Activated CD4-positive, alpha-beta T cell treated with anti-CD3 and anti-CD28 coated beads, Interleukin-2, amount 10 ng/mL, durations not matched to agents 24 days and 14 days (primary cell): Measurements from ENCODE around the gene RARS1. TPM values are rescaled to one million over a fixed set of nuclear protein-coding genes. Genes with fewer than 3 reads are reported as not detected.
A peak's percentile ranks its signal among the peaks of the same experiment; 100 is the strongest.

ENCODE experiments used
- DNase-seq: peaks from one replicate; pipeline ENCODE4 v3.0.0; 2022
- H3K27ac Mint-ChIP-seq: one replicate; pipeline ENCODE4 v1.8.0; 2022; ENCODE audit warnings: mild to moderate bottlenecking, mixed read lengths
- H3K27me3 Mint-ChIP-seq: one replicate; pipeline ENCODE4 v1.8.0; 2022; ENCODE audit warnings: mixed read lengths
- H3K36me3 Mint-ChIP-seq: one replicate; pipeline ENCODE4 v1.8.0; 2022; ENCODE audit warnings: low read depth, mild to moderate bottlenecking, mixed read lengths
- H3K4me1 Mint-ChIP-seq: one replicate; pipeline ENCODE4 v1.8.0; 2021; ENCODE audit warnings: mixed read lengths
- H3K4me3 Mint-ChIP-seq: one replicate; pipeline ENCODE4 v1.8.0; 2022; ENCODE audit warnings: mild to moderate bottlenecking, moderate library complexity, mixed read lengths
- H3K9me3 Mint-ChIP-seq: one replicate; pipeline ENCODE4 v1.8.0; 2021; ENCODE audit warnings: mixed read lengths
- intact Hi-C: fragments of 100-400 bp; cut with micrococcal nuclease; formaldehyde crosslinking; loops from one replicate; pipeline ENCODE4 v1.15.1; 2023
- total RNA-seq: library from RNA; stranded (reverse); gene quantifications from 2 replicates; pipeline ENCODE4 v1.2.3, GENCODE V29; 2022

Gene RARS1
- 140 and 143 TPM in 2 replicates for total RNA-seq

DNA sequence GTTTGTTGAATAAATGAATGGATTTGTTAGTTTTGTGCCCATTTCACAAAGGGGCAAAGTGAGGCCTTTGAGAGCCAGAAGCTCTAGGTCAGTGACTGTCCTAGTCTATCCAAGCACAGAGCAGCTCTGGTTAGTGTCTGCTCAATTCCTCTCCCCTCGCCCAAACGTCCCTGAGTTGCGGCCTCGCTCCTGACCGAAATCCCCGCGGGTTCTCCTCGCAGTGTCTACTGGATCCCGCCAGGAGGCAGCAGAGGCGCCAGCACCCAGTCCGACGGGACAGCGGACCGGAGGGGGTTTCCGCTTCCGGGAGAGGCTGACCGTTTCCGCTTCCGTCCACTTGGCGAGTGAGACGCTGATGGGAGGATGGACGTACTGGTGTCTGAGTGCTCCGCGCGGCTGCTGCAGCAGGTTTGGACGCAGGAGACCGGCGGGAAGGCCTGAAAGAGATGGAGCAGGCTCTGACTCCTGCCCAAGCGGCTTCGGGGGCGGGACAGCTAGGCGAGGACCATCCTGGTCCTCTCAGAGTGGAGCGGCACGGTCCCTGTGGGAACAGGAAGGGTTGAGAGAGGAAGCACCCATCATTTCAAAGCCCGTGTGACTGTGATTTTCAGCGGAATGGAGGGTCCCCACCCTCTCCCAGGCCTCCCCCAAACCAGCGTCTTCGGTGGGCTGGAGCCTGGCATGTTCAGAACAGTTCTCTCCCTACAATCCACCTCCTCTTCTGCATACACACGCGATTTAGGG is at the start of gene RARS1:
Gene RARS1, plus strand, starts transcription at position 336 of the 744 bp plus-strand sequence. Its CDS starts 28 bp downstream, at position 364.
- Mint-ChIP-seq H3K27ac (peak within 1 kb of the TSS; percentile 93), H3K36me3 (peaks cover 32% of the 10 kb centered on the region), H3K4me1 (peaks cover 26% of the 10 kb centered on the region), H3K4me3 (peak within 1 kb of the TSS; percentile 95), H3K9me3 (no peaks in the 10 kb centered on the region), H3K27me3 (no peaks in the 10 kb centered on the region)
- intact Hi-C loops = loop anchor here (1.0 to 5.0 kb wide), 4 partner anchors 74 to 1096 kb away; partner anchors contain the start of genes PANK3 and SPDL1
- DNase-seq = peak; percentile 97

DNA sequence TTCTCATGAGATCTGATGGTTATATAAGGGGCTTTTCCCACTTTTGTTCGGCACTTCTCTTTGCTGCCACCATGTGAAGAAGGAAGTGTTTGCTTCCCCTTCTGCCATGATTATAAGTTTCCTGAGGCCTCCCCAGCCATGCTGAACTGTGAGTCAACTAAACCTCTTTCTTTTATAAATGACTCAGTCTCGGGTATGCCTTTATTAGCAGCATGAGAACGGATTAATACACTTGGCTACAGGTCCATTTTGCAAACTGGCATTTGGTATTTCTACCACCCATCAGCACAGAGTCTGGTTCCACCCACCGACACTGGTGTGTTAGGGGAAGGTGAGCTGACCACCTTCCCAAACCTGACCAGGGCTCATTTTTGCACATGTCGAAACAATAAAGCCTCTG is 47.9 kb upstream of the RARS1 start:
- Mint-ChIP-seq H3K4me3 (no peak overlapping the region), H3K27me3 (peaks cover 3% of the 10 kb centered on the region), H3K27ac (no peak overlapping the region), H3K9me3 (no peaks in the 10 kb centered on the region), H3K4me1 (no peaks in the 10 kb centered on the region), H3K36me3 (no peaks in the 10 kb centered on the region)
- intact Hi-C loops = no loop called here
- no peak for DNase-seq

DNA sequence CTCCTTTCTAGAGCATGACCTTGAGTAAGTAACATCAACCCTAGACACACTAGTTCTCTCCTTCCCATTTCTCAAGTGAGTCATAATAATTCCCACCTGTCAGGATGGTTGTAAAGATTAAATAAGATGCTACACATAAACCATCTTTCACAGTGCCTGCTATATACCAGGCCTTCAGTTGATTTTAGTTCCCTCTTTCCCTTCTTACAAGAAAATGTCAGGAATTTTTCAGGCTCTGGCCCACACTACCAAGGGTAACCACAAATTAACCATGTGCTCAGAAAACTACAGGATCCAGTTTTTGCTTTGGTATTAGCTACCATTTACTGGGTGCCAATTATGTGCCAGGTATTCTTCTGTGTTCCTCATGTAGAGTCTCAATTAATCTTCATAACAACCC is 42.7 kb upstream of the RARS1 start:
- intact Hi-C loops = no loop called here
- Mint-ChIP-seq H3K4me1 (no peaks in the 10 kb centered on the region), H3K9me3 (no peaks in the 10 kb centered on the region), H3K4me3 (no peak overlapping the region), H3K36me3 (no peaks in the 10 kb centered on the region), H3K27me3 (peaks cover 6% of the 10 kb centered on the region), H3K27ac (no peak overlapping the region)
- DNase-seq = no peak

DNA sequence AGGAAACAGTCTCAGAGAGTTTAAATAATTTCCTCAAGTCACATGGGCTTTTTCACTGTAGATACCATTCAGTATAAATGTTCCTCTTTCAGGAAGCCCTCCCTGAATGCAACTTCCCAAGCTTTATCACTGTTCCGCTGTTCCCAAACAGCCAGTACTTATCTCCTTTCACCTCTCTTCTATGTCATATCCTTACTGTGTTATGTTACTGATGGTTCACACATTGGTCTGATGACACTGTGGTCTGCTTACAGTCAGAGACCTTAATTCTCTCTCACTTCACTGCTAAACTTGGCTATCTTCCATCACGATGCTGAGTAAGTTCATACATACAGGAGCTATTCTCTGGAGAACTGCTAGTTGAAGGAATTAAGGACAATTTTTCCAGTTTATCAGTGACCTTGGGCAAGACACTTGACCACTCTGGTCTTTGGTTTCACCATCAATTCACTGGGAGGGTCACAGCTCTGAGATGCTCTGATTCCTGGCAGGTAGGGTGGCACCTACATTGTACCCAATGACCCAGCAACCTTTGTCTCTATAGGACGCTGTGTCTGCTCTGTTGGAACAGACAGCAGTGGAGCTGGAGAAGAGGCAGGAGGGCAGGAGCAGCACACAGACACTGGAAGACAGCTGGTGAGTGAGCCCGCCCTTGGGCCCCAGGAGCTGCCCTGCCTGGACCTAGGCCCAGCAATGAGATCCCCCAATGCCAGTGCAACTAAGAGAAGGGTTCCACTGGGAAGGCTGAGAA is 42.1 kb upstream of the RARS1 start:
- DNase-seq = no peak
- intact Hi-C loops = no loop called here
- Mint-ChIP-seq H3K4me1 (no peaks in the 10 kb centered on the region), H3K27ac (no peak overlapping the region), H3K4me3 (no peak overlapping the region), H3K27me3 (peaks cover 6% of the 10 kb centered on the region), H3K9me3 (no peaks in the 10 kb centered on the region), H3K36me3 (no peaks in the 10 kb centered on the region)

DNA sequence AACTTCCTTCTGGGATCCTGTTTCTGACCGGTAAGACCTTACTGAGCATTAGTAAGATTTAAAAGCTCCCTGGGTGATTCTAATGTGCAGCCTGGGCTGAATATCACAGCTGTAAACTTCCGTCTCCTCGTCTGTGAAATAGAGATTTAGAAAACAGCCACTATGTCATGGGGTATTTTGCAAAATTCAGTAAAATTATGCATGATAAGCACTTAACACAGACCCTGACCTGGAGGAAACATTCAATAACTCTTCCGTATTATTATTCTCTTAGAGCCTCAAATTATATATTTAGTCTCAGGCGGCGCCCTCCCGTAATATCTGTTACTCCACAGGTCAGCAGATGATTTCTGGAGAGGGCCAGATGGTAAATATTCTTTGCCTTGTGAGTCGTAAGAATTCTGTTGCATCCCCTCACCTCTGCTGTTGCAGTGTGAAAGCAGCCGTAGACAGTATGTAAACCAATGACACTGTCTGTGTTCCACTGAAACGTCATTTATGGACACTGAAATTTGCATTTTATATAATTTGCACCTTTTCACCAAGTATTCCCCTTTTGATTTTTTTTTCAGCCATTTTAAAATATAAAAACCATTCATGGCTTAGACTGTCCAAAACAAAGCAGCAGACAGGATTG is 39.2 kb upstream of the RARS1 start:
- Mint-ChIP-seq H3K4me1 (no peaks in the 10 kb centered on the region), H3K27me3 (peaks cover 6% of the 10 kb centered on the region), H3K4me3 (no peak overlapping the region), H3K36me3 (no peaks in the 10 kb centered on the region), H3K9me3 (no peaks in the 10 kb centered on the region), H3K27ac (no peak overlapping the region)
- intact Hi-C loops = no loop called here
- no peak for DNase-seq

DNA sequence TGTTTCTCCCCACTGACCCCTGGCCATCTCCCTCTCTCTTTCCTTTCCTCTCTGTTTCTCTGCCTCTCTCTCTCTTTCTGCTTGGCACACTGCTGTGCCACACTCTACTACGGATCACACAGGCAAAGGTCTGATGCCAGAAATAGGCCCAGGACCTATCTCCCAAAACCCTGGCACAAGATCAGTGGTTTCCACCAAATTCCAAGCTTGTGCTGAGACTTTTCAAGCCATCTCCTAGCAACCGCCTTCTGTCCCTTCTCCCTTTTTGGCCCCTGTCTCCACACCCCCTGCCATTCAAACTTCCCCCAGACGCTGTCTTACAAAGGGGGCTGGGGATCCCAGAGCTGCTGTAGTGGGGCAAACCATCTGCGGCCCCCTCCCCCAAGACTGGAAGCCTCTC is 38.5 kb upstream of the RARS1 start:
- no peaks in the 10 kb centered on the region for H3K9me3 Mint-ChIP-seq
- no peak overlapping the region for H3K27ac Mint-ChIP-seq
- intact Hi-C loops = no loop called here
- no peaks in the 10 kb centered on the region for H3K36me3 Mint-ChIP-seq
- no peak overlapping the region for H3K4me3 Mint-ChIP-seq
- no peak for DNase-seq
- H3K27me3 Mint-ChIP-seq = peaks cover 8% of the 10 kb centered on the region
- no peaks in the 10 kb centered on the region for H3K4me1 Mint-ChIP-seq

DNA sequence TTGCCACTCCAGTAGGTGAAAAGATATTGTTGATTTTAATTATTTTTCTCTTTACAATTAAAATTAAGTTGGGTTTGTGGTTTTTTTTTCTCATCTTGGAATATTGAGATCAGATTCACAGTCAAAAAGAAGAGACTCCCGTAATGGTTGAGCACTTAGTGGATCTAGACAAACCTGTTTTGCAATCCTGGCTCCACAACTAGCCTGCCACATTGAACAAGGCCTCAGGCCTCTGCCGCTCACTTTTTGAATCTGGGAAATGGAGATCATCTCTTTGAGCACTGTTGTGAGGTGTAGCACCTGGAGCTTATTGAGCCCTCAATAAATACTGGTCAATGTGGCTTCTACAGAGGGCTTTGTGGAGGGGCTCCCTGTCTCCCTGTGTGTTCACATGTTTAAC is 37.1 kb upstream of the RARS1 start:
- Mint-ChIP-seq H3K27ac (no peak overlapping the region), H3K36me3 (no peaks in the 10 kb centered on the region), H3K9me3 (no peaks in the 10 kb centered on the region), H3K4me3 (no peak overlapping the region), H3K27me3 (peaks cover 8% of the 10 kb centered on the region), H3K4me1 (no peaks in the 10 kb centered on the region)
- intact Hi-C loops = no loop called here
- no peak for DNase-seq

DNA sequence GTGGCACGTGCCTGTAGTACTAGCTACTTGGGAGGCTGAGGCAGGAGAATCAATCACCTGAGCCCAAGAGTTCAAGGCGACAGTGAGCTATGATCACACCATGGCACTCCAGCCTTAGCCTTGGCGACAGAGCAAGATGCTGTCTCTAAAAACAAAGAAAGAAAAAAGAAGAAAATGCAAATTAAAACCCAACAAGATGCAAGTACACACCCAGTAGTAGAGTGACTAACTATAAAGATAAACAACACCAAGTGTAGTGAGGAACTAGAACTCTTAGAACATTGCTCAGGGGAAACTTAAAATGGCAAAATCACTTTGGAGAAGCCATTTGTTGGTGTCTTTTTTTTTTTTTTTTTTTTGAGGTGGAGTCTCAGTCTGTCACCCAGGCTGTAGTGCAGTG is 34.7 kb upstream of the RARS1 start:
- H3K9me3 Mint-ChIP-seq = no peaks in the 10 kb centered on the region
- H3K27ac Mint-ChIP-seq = no peak overlapping the region
- intact Hi-C loops = no loop called here
- no peaks in the 10 kb centered on the region for H3K36me3 Mint-ChIP-seq
- no peak overlapping the region for H3K4me3 Mint-ChIP-seq
- no peaks in the 10 kb centered on the region for H3K4me1 Mint-ChIP-seq
- peaks cover 6% of the 10 kb centered on the region for H3K27me3 Mint-ChIP-seq
- no peak for DNase-seq

DNA sequence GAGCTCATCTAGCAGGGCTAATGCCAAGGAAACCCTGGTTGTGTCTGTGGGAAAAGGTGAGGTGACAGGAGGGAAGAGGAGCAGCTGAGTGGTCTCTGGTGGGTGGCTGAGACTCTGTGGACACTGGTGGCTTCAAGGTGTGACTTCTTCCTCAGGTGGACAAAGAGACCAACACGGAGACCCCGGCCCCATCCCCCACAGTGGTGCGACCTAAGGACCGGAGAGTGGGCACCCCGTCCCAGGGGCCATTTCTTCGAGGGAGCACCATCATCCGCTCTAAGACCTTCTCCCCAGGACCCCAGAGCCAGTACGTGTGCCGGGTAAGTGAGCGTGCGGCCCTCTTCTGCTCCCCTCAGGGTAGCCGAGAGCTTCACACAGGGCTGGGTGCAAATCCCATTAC is 31.1 kb upstream of the RARS1 start:
- intact Hi-C loops = no loop called here

DNA sequence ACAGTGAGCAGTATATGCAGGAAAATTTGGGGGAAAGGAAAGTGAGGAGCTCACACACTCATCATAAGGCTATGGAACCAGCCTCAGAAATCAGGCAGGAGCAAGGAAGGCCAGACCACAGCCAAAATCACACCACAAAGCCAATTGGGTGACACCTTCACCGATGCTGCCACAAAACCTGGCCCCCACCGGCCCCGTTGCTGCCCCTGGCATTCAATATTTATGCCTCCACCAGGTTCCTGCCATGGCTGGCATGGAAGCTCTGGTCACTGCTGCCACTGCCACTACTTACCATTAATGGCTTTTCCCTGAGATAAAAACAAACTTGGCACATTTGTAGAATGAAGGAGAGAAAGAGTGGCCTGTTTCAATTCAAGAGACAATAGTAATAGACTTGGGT is 28.7 kb upstream of the RARS1 start:
- H3K9me3 Mint-ChIP-seq = no peaks in the 10 kb centered on the region
- DNase-seq = no peak
- H3K4me1 Mint-ChIP-seq = no peaks in the 10 kb centered on the region
- H3K27ac Mint-ChIP-seq = no peak overlapping the region
- H3K4me3 Mint-ChIP-seq = no peak overlapping the region
- H3K27me3 Mint-ChIP-seq = peaks cover 1% of the 10 kb centered on the region
- H3K36me3 Mint-ChIP-seq = no peaks in the 10 kb centered on the region
- intact Hi-C loops = no loop called here

More for the DNA sequence above, 31.1 kb upstream of the RARS1 start:
- no peak for DNase-seq
- H3K27me3 Mint-ChIP-seq = peaks cover 3% of the 10 kb centered on the region
- no peaks in the 10 kb centered on the region for H3K9me3 Mint-ChIP-seq
- H3K36me3 Mint-ChIP-seq = no peaks in the 10 kb centered on the region
- no peak overlapping the region for H3K27ac Mint-ChIP-seq
- H3K4me1 Mint-ChIP-seq = no peaks in the 10 kb centered on the region
- no peak overlapping the region for H3K4me3 Mint-ChIP-seq

DNA sequence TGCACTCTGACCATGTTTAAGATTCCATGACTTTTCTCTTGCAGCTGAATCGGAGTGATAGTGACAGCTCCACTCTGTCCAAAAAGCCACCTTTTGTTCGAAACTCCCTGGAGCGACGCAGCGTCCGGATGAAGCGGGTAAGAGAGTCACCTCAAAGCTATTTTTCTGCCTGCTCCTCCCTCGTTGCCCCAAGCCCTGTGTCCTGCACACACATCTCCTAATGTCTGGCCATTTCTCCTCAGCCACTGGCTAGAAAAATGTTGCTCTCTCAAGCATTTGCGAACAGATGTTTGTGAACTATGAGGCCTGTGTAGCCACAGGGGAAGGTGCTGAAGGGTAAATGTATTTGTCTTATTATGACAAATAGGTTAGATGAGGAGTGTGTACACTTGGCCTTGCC is 25.7 kb upstream of the RARS1 start:
- no peaks in the 10 kb centered on the region for H3K27me3 Mint-ChIP-seq
- H3K27ac Mint-ChIP-seq = no peak overlapping the region
- no peak overlapping the region for H3K4me3 Mint-ChIP-seq
- no peaks in the 10 kb centered on the region for H3K36me3 Mint-ChIP-seq
- intact Hi-C loops = no loop called here
- H3K4me1 Mint-ChIP-seq = no peaks in the 10 kb centered on the region
- no peaks in the 10 kb centered on the region for H3K9me3 Mint-ChIP-seq
- no peak for DNase-seq

DNA sequence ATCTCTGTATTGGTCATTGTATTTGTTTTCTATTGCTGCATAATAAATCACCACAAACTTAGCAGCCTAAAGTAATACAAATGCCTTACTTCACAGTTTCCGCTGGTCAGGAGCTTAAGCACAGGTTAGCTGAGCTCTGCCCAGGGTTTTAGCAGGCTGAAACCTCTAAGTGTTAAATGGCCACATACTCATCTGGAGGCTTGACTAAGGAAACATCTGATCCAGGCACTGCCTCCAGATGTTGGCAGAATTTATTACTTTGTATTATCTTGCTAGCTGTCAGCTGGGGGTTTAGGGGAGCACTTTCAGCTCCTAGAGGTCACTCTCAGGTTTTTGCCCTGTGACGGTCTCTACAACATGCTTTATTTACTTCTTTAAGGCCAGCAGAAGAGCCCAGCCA is 23.2 kb upstream of the RARS1 start:
- DNase-seq = no peak
- H3K27me3 Mint-ChIP-seq = no peaks in the 10 kb centered on the region
- H3K4me1 Mint-ChIP-seq = no peaks in the 10 kb centered on the region
- H3K9me3 Mint-ChIP-seq = no peaks in the 10 kb centered on the region
- no peak overlapping the region for H3K4me3 Mint-ChIP-seq
- H3K27ac Mint-ChIP-seq = no peak overlapping the region
- H3K36me3 Mint-ChIP-seq = no peaks in the 10 kb centered on the region
- intact Hi-C loops = no loop called here

DNA sequence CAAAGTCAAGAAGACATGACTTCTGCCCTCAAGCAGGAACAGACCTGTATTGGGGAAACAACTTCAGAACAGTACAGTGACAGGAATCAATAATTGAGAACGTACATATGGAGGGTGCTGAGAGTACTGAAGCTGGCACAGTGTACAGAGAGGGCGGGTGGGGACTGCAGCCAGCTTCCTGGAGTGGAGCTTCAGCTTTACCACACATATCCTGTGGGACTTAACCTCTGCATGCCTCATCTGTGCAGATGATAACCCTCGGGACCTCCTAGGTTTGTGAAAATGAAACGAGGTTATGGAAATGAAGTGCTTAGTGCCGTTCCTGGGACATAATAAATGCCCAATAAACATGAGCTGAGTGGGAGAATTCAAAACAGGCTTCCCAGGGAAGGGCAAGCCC is 22.1 kb upstream of the RARS1 start:
- DNase-seq = no peak
- no peaks in the 10 kb centered on the region for H3K27me3 Mint-ChIP-seq
- H3K4me1 Mint-ChIP-seq = no peaks in the 10 kb centered on the region
- intact Hi-C loops = no loop called here
- H3K27ac Mint-ChIP-seq = no peak overlapping the region
- no peaks in the 10 kb centered on the region for H3K36me3 Mint-ChIP-seq
- H3K9me3 Mint-ChIP-seq = no peaks in the 10 kb centered on the region
- no peak overlapping the region for H3K4me3 Mint-ChIP-seq

DNA sequence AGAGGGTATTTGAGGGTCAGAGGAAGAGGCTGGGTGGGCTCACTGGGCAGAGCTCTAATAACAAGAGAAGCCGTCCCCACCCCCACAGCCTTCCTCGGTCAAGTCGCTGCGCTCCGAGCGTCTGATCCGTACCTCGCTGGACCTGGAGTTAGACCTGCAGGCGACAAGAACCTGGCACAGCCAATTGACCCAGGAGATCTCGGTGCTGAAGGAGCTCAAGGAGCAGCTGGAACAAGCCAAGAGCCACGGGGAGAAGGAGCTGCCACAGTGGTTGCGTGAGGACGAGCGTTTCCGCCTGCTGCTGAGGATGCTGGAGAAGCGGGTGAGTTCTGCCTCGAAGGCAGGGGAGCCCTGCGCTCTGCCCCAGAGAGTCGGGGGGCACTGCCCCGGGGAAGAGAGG is 21.6 kb upstream of the RARS1 start:
- Mint-ChIP-seq H3K4me3 (no peak overlapping the region), H3K36me3 (no peaks in the 10 kb centered on the region), H3K27me3 (no peaks in the 10 kb centered on the region), H3K27ac (no peak overlapping the region), H3K4me1 (no peaks in the 10 kb centered on the region), H3K9me3 (no peaks in the 10 kb centered on the region)
- DNase-seq = no peak
- intact Hi-C loops = no loop called here
